Adipose tissue (tissue), 3 donors: ENCODE measurements around the gene PFKFB2. TPM values are rescaled to one million over a fixed set of nuclear protein-coding genes. Genes with fewer than 3 reads are reported as not detected.

Source experiments
- H3K27ac ChIP-seq: one replicate; pipeline ENCODE4 v1.5.1; 2013; ENCODE audit warnings: low read depth, low read length
- WGBS, 3 donors: extraction: QIAGEN DNeasy Blood & Tissue Kit; methylation state at CpG; one replicate each; pipeline ENCODE4 v1.1.7; 2013; 5-methylcytosine and 5-hydroxymethylcytosine counted together
- polyA plus RNA-seq, 3 donors: library from polyadenylated mRNA; stranded (reverse); fragments of 200-250 nt; gene quantifications; one replicate each; pipeline ENCODE4 v1.2.3, GENCODE V29; 2013
- donor health status: healthy with polysubstance abuse.
- donor health status: Bipolar disorder and iron deficiency.
- donor health status: healthy.

PFKFB2 gene
- polyA plus RNA-seq, 3 donors, result 3.3 to 5.8 (median 5.2) TPM

DNA sequence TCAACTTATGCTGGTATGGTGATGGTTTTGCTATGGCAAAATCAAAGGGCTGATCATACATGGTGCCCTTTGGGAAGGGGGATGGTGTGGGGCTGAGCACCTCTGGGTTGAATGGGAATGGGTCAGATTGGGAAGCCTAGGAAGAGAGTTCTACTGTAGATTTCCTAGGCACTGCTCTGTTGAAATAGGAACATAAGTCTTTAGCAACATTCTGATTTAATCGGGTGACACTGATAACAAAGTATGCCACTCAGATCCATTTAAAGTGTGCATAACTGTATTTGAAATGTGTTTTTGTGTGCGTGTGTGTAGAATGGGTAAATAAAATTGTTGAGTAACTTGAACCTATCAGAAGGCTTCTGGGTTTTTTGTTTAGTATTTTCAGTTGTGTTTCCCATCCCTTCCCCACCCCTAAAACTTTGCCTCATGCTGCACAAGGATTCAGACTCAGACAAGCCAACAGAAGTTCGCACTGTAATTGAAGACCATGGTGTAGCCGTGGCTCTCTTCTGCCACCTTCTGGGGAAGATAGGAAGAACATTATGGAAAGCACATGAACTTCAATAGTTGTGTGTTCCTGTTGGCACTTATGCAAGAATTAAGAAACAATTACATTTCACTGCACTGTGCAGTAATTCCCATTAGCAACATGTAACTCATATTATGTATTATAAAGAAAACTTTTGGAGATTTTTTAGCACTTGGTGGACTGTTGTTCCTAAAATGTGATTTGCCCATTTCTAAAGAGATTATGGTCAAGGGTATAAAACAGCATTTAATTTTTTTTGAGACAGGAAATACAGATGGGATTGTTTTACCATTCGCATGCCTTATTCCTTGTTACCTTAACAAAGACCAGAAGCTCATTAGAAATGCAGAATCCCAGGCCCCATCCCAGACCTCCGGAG is 24.6 kb downstream of the PFKFB2 start:
- whole genome bisulfite sequencing, 3 donors, result 32 to 48% (median 47%) methylated on average over 6 of the region's 6 CpGs
- no peak overlapping the region for H3K27ac ChIP-seq

- no peak overlapping the region for H3K27ac ChIP-seq
- 84 to 87% (median 85%) methylated on average over 11 of the region's 11 CpGs for WGBS, 3 donors
These were observed 25.6 kb downstream of the PFKFB2 start for GRCh38 chr1:207078578-207079132.

GRCh38 chr1:207079706-207080241 is 26.7 kb downstream of the PFKFB2 start:
- 71 to 92% (median 85%) methylated on average over 6 of the region's 6 CpGs for WGBS, 3 donors
- H3K27ac ChIP-seq, result no peak overlapping the region

DNA sequence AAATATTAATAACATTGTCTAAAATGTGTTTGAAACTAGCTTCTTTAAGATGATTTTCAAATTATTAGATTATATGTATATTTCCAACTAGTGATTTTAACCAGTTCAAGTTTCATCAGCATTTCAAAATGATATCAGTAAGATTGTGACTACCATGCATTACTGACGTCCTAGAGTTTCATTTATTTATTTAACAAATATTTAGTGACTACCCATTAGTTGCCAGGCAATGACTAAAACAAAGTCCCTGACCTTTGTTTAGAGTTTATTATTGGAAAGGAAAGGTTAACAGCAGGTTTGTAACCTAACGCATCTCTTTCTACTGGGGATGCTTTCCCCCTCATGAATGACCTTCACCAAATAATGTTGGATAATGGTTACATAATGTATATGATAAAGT is 28.0 kb downstream of the PFKFB2 start:
- H3K27ac ChIP-seq, result no peak overlapping the region
- WGBS, 3 donors, result 34 to 73% (median 62%) methylated on average over 2 of the region's 2 CpGs

GRCh38 chr1:207081806-207082205 is 28.7 kb downstream of the PFKFB2 start:
- WGBS, 3 donors, result 79 to 91% (median 84%) methylated on average over 2 of the region's 2 CpGs
- H3K27ac ChIP-seq, result no peak overlapping the region

GRCh38 chr1:207084232-207084631 is 31.2 kb downstream of the PFKFB2 start:
- no peak overlapping the region for H3K27ac ChIP-seq
- WGBS, 3 donors, result 49 to 71% (median 57%) methylated on average over 2 of the region's 2 CpGs

DNA sequence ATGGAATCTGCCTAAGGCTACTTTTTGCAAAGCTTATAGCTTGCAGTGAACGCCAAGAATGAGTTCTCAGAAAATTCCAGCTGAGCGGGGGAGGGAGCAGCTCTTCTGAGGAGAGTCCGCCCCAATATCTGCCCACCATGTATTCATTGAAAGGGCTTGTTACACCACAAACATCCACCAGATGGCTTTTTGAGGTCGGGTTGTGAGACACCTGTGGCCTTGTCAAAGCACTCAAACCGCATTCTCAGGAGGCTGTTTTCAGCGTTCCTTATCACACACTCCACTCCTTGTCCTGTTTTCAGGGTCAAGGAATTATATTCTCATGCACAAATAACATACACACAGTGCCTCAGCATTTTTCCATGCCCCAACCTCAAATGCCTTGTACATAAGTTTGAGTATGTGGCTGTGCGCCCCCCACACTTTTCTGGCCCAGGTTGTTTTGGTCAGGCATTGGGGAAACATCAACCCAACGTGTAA is 31.7 kb downstream of the PFKFB2 start:
- WGBS, 3 donors, result 22 to 28% (median 22%) methylated on average over 8 of the region's 8 CpGs
- no peak overlapping the region for H3K27ac ChIP-seq

DNA sequence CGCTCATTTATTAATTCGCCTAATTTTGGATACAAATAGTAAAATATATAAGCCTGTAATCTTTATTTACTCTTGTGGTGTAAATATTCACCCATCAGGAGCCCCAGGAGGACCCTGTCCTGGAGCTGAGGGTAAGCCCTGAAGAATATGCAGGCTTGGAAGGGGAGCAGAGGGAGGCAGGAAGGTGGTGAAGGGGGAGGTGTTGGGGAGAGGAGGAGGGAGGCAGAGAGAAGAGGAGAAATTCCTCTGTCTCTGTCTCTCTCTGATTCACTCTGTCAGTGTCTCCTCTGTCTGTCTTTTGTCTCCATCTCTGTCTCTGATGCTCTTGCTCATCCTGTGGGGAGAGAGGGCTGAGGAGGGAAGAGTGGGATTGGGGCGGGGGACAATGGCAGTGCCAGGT is 32.8 kb downstream of the PFKFB2 start:
- WGBS, 3 donors, result 55 to 87% (median 85%) methylated on average over 3 of the region's 3 CpGs
- H3K27ac ChIP-seq, result no peak overlapping the region

GRCh38 chr1:207088161-207088560 is 35.1 kb downstream of the PFKFB2 start:
- WGBS, 3 donors, result 67 to 84% (median 83%) methylated on average over 2 of the region's 2 CpGs
- H3K27ac ChIP-seq, result no peak overlapping the region

DNA sequence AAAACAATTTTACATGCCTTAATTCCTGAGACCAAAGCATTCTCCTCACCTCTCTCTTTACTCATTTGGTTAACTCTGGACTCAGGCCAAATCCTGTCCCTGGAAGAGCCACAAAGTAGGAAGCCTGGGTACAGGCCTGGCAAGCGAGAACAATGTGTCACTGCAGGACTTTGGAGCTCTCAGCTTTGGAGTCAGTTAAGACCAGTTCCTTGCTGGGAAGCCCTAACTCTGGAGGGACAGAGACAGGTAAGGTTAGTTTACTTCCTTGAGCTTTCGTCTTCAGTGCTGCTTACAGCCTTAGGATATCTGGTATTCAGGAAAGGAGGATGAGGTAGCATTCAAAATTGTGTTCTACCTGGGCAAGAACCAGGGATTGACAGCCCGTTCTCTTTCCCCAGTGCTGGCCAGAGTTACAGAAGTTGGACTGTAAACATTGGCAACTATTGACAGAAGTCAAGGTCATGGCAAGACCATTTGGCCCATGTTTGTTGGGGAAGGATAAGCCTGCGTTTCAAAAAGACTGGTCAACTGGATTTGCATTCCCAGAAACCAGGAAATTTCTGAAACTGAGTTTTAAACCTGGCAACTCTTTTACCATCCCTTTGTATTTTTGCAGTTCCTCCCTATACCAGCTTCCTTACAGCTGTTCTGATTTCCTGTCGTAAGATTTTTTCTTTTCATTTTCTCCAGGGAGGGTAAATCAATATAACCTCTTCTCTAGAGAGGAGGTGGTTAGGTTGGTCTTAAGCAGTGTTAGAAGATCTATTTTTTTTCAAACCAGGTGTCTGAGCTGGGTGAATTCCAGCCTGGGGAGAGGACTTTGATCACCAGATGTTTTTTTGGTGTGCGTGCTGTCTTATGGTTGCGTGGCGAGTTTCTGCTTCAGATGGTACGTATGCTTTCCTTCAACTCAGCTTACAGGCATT is 35.9 kb downstream of the PFKFB2 start, which contains the start of gene C4BPB:
Gene C4BPB, plus strand, starts transcription at position 160 of the 926 bp plus-strand sequence. Its CDS starts 672 bp downstream, at position 832.
- 42 to 83% (median 72%) methylated on average over 9 of the region's 9 CpGs for WGBS, 3 donors
- H3K27ac ChIP-seq, result no peak within 1 kb of the TSS

- no peak overlapping the region for H3K27ac ChIP-seq
- WGBS, 3 donors, result 93 to 96% (median 95%) methylated on average over 17 of the region's 17 CpGs
These were observed 36.7 kb downstream of the PFKFB2 start for GRCh38 chr1:207089627-207090355.

GRCh38 chr1:207091200-207091908 is 38.3 kb downstream of the PFKFB2 start:
- H3K27ac ChIP-seq, result no peak overlapping the region
- WGBS, 3 donors, result 73 to 78% (median 75%) methylated on average over 4 of the region's 4 CpGs

GRCh38 chr1:207093944-207094343 is 40.9 kb downstream of the PFKFB2 start:
- 62 to 79% (median 75%) methylated on average over 2 of the region's 2 CpGs for WGBS, 3 donors
- no peak overlapping the region for H3K27ac ChIP-seq

- WGBS, 3 donors, result 86 to 96% (median 88%) methylated on average over 3 of the region's 3 CpGs
- no peak overlapping the region for H3K27ac ChIP-seq
These were observed 44.8 kb downstream of the PFKFB2 start for GRCh38 chr1:207097871-207098324.

DNA sequence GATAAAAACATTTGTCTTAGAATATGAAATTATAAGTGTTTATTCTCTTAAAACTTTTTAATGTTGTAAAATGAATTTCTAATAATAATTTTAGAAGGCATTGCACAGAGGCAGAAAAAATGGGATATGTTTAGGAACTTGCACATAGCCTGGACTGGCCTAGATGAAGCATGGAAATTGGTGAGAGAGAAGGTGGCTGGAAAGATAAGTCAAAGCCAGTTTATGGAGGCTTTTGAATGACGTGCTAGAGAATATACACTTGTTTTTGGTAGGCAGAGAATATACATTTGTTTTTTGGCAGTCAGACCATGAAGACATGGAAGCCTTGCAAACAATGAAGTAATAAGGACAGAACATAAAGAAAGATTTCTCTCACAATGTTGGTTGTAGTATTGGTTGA is 48.6 kb downstream of the PFKFB2 start:
- H3K27ac ChIP-seq, result no peak overlapping the region
- WGBS, 3 donors, result 86 to 98% (median 88%) methylated on average over 1 of the region's 1 CpG

DNA sequence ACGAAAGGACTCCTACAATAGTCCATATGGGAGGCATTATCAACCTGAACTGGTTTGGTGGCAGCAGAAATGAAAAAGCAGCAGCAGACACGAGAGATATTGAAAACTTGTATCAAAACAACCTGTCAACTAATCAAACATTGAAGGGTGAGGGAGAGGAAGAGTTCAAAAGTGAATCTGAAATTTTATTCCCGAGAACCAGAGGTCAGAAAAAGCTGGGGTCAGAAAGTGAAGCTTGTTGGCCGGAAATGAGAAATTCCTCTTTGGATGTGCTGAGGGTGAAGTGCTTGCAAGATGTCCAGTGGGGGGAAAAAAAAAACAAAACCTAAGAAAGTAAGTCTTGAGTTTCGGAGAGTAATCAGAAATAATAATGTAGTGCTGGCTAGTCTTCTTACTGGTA is 49.1 kb downstream of the PFKFB2 start:
- 68 to 77% (median 76%) methylated on average over 5 of the region's 5 CpGs for WGBS, 3 donors
- no peak overlapping the region for H3K27ac ChIP-seq

GRCh38 chr1:207102659-207103058 is 49.6 kb downstream of the PFKFB2 start:
- 72 to 93% (median 92%) methylated on average over 1 of the region's 1 CpG for WGBS, 3 donors
- H3K27ac ChIP-seq, result no peak overlapping the region
